Measurements from ENCODE around the gene GGA2.

Gene GGA2

DNA sequence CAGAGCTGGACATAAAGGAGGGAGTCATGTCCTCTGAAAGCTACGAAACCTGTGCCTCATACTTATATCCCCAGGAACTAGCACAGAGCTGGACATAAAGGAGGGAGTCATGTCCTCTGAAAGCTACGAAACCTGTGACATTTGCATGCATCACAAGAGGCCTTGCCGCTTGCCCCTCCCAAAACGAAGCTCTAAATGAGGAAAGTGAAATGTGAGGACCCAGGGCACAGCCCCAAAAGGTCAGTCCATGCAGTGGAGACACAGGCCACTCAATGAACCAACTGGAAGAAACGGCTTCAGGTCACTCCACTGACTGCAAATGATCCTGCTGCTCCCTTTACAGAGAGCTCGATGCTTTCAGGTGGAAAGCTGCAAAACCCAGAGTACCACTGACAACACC, 95.6 kb downstream of the GGA2 start:
- TF ChIP-seq FOXP2 (optimal IDR thresholded peaks at IDR 0.05; ENCODE audit: borderline replicate concordance, extremely low read depth, extremely low read length, insufficient read depth) (no peak), POLR2AphosphoS5 (IDR thresholded peaks at IDR 0.05; ENCODE audit: low read depth, low read length) (no peak), SIN3A (IDR thresholded peaks at IDR 0.05; ENCODE audit: borderline replicate concordance, insufficient read depth, low read length) (no peak), TAF1 (IDR thresholded peaks at IDR 0.05; ENCODE audit: borderline replicate concordance, insufficient read depth, low read length) (no peak)
- TF ChIP-seq, protein P1, sequence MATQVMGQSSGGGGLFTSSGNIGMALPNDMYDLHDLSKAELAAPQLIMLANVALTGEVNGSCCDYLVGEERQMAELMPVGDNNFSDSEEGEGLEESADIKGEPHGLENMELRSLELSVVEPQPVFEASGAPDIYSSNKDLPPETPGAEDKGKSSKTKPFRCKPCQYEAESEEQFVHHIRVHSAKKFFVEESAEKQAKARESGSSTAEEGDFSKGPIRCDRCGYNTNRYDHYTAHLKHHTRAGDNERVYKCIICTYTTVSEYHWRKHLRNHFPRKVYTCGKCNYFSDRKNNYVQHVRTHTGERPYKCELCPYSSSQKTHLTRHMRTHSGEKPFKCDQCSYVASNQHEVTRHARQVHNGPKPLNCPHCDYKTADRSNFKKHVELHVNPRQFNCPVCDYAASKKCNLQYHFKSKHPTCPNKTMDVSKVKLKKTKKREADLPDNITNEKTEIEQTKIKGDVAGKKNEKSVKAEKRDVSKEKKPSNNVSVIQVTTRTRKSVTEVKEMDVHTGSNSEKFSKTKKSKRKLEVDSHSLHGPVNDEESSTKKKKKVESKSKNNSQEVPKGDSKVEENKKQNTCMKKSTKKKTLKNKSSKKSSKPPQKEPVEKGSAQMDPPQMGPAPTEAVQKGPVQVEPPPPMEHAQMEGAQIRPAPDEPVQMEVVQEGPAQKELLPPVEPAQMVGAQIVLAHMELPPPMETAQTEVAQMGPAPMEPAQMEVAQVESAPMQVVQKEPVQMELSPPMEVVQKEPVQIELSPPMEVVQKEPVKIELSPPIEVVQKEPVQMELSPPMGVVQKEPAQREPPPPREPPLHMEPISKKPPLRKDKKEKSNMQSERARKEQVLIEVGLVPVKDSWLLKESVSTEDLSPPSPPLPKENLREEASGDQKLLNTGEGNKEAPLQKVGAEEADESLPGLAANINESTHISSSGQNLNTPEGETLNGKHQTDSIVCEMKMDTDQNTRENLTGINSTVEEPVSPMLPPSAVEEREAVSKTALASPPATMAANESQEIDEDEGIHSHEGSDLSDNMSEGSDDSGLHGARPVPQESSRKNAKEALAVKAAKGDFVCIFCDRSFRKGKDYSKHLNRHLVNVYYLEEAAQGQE (IDR thresholded peaks at IDR 0.05; ENCODE audit: insufficient read depth in 1 of 2, low read depth in 2 of 2, low read length in 2 of 2): no peak
